SK-N-MC (cell line): Measurements from ENCODE around the gene HERC2.
"Not testable (repeated sequence)": the region's sequence is repeated elsewhere in the genome, so short reads cannot be mapped to it uniquely, and the experiment has no call there.

Experiments used
- EZH2 ChIP-seq: fragments of 200-600 bp; sonication (generic); IDR thresholded peaks from one replicate; pipeline ENCODE4 v1.6.1; 2017; ENCODE audit warnings: antibody characterized with exemption
- FOXP2 ChIP-seq: optimal IDR thresholded peaks from 2 replicates; pipeline ENCODE3; 2011; ENCODE audit warnings: mild to moderate bottlenecking, moderate library complexity; ENCODE audit not compliant: insufficient read depth; ENCODE audit errors: extremely low read length, control extremely low read depth
- POLR2AphosphoS5 ChIP-seq: IDR thresholded peaks from 2 replicates; pipeline ENCODE4 v1.6.1; 2012; ENCODE audit warnings: mild to moderate bottlenecking, low read depth, low read length, borderline replicate concordance

DNA sequence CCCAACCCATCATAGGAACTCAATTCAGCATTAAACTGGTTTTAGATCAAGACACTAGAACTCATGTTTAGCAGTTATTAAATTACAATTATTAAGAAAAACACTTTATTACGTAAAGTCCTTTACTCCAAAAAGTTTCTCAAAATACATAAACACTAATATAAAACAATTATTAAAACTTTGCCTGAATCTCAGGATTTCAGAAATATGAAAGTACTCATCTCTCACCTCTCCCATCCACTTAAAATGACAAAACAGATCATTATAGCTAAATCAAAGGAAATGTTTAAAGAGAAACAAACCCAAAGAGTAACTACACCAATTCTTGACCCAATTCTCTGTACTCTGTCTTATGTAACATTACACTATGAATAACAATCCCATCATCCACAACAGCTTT lies 2.3 kb downstream of the HERC2 start:
- TF ChIP-seq EZH2, POLR2AphosphoS5, FOXP2: not testable (repeated sequence)
